OCI-LY7 (cell line): Measurements from ENCODE around the gene PNMA6F.

Experiments used
- EZH2phosphoT487 ChIP-seq: fragments of 200-600 bp; sonication (generic); IDR thresholded peaks from 2 replicates; pipeline ENCODE4 v1.6.1; 2018; ENCODE audit warnings: low read depth, borderline replicate concordance, mild to moderate bottlenecking, mixed run types, antibody characterized with exemption, low read length, moderate library complexity, mixed read lengths
- TF ChIP-seq, protein P1 (sequence below): fragments of 200-600 bp; sonication (generic); conservative IDR thresholded peaks from 2 replicates; pipeline ENCODE4 v1.5.1; 2014; ENCODE audit warnings: mild to moderate bottlenecking, antibody characterized with exemption, low read length, moderate library complexity, mixed read lengths

DNA sequence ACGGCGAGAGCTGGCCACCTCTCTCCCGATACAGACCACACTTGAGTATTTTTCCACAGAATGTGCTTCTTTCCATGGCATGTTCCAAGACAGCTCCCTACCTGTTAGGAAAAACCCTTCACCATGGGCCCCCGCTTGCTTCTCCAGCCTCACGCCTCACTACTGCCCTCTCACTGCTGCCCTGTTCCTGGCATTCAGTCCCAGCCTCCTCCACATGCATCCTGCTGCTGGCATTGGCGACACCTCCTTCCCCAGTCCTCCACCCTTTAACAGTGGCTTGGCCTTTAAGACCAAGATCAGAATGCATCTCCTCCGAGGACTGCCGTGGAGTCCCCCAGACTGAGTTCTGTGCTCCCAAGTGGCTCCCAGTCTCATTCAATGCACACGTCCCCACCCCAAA, 10.7 kb downstream of the PNMA6F start:
- TF ChIP-seq, protein P1, sequence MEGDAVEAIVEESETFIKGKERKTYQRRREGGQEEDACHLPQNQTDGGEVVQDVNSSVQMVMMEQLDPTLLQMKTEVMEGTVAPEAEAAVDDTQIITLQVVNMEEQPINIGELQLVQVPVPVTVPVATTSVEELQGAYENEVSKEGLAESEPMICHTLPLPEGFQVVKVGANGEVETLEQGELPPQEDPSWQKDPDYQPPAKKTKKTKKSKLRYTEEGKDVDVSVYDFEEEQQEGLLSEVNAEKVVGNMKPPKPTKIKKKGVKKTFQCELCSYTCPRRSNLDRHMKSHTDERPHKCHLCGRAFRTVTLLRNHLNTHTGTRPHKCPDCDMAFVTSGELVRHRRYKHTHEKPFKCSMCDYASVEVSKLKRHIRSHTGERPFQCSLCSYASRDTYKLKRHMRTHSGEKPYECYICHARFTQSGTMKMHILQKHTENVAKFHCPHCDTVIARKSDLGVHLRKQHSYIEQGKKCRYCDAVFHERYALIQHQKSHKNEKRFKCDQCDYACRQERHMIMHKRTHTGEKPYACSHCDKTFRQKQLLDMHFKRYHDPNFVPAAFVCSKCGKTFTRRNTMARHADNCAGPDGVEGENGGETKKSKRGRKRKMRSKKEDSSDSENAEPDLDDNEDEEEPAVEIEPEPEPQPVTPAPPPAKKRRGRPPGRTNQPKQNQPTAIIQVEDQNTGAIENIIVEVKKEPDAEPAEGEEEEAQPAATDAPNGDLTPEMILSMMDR = no peak
- no peak for TF ChIP-seq EZH2phosphoT487
